SK-N-SH (cell line): ENCODE results near the gene CASP7. TPM values are rescaled to one million over a fixed set of nuclear protein-coding genes. Genes with fewer than 3 reads are reported as not detected.

Experiments
- CTCF ChIA-PET: fragments of 300-600, 350-600 bp; formaldehyde crosslinking; extraction: SDS; loops from one replicate; lab custom pipeline; 2021; lab: Yijun Ruan, JAX
- POLR2A ChIA-PET: fragments of 350-600 bp; sonication (Branson Sonifier 250); formaldehyde crosslinking; extraction: SDS; loops from one replicate; lab custom pipeline; 2020; ENCODE audit warnings: antibody characterized with exemption, inconsistent platforms; lab: Yijun Ruan, JAX
- DNase-seq: peaks from one replicate; pipeline ENCODE4 v3.0.0; 2012
- H2AFZ ChIP-seq: fragments of 200-600 bp; sonication (generic); 2 replicates; pipeline ENCODE4 v1.8.1; 2016; ENCODE audit warnings: antibody characterized with exemption, mild to moderate bottlenecking, low read depth
- H3F3A ChIP-seq: fragments of 200-600 bp; sonication (generic); replicated peaks from 2 replicates; pipeline ENCODE3; 2016; ENCODE audit warnings: antibody characterized with exemption, mild to moderate bottlenecking; ENCODE audit not compliant: insufficient read depth
- H3K27ac ChIP-seq, 2 experiments: fragments of 200-500 bp in 1 of 2; fragments of 200-600 bp in 1 of 2; sonication (Bioruptor generic) in 1 of 2; sonication (generic), shearing (Covaris generic) in 1 of 2; 2 replicates each; pipeline versions ENCODE4 v1.5.1 to v1.6.1; 2014 to 2016; ENCODE audit warnings: low read depth in 2 of 2, inconsistent platforms in 1 of 2, low read length in 1 of 2, mild to moderate bottlenecking in 1 of 2, mixed read lengths in 1 of 2
- H3K27me3 ChIP-seq: fragments of 200-600 bp; sonication (generic), shearing (Covaris generic); 2 replicates; pipeline ENCODE4 v1.6.1; 2016; ENCODE audit warnings: mixed run types; ENCODE audit not compliant: insufficient read depth
- H3K36me3 ChIP-seq, 2 experiments: fragments of 200-500 bp in 1 of 2; fragments of 200-600 bp in 1 of 2; sonication (Bioruptor generic) in 1 of 2; sonication (generic) in 1 of 2; replicated peaks in 1 of 2; 2 replicates each; pipeline versions ENCODE3 to v1.5.1; 2014 to 2016; ENCODE audit warnings: low read length in 1 of 2, mild to moderate bottlenecking in 1 of 2; ENCODE audit not compliant: insufficient read depth in 2 of 2, control insufficient read depth in 1 of 2
- H3K4me1 ChIP-seq, 2 experiments: fragments of 200-500 bp in 1 of 2; fragments of 200-600 bp in 1 of 2; sonication (Bioruptor generic) in 1 of 2; sonication (generic), shearing (Covaris generic) in 1 of 2; 2 replicates each; pipeline versions ENCODE4 v1.5.1 to v1.6.1; 2014 to 2016; ENCODE audit warnings: low read depth in 1 of 2, low read length in 1 of 2, mixed run types in 1 of 2; ENCODE audit not compliant: insufficient read depth in 2 of 2, control insufficient read depth in 1 of 2
- H3K4me2 ChIP-seq: fragments of 200-600 bp; sonication (generic), shearing (Covaris generic); 2 replicates; pipeline ENCODE4 v1.6.1; 2017; ENCODE audit warnings: mixed run types
- H3K4me3 ChIP-seq, 2 experiments: fragments of 200-500 bp in 1 of 2; fragments of 200-600 bp in 1 of 2; sonication (Bioruptor generic) in 1 of 2; sonication (generic), shearing (Covaris generic) in 1 of 2; 2 replicates each; pipeline versions ENCODE4 v1.5.1 to v1.8.1; 2014 to 2016; ENCODE audit warnings: low read depth in 2 of 2, inconsistent platforms in 1 of 2, low read length in 1 of 2, mild to moderate bottlenecking in 1 of 2, mixed read lengths in 1 of 2, moderate library complexity in 1 of 2
- H3K79me2 ChIP-seq: fragments of 200-600 bp; sonication (generic); 2 replicates; pipeline ENCODE4 v1.8.1; 2017; ENCODE audit warnings: mild to moderate bottlenecking; ENCODE audit not compliant: insufficient read depth
- H3K9ac ChIP-seq: fragments of 200-600 bp; sonication (generic); 2 replicates; pipeline ENCODE4 v1.6.1; 2017; ENCODE audit warnings: mixed run types
- H3K9me2 ChIP-seq: fragments of 200-600 bp; sonication (generic); 2 replicates; pipeline ENCODE4 v1.6.1; 2017; ENCODE audit warnings: mixed run types
- H3K9me3 ChIP-seq: fragments of 200-600 bp; sonication (generic); 2 replicates; pipeline ENCODE4 v1.6.1; 2017; ENCODE audit warnings: mixed run types, mild to moderate bottlenecking, moderate library complexity
- H4K20me1 ChIP-seq: fragments of 200-600 bp; sonication (generic); 2 replicates; pipeline ENCODE4 v1.6.1; 2017; ENCODE audit warnings: mild to moderate bottlenecking, mixed run types; ENCODE audit not compliant: insufficient read depth
- CHD2 ChIP-seq: fragments of 150-350 bp; IDR thresholded peaks from 2 replicates; pipeline ENCODE4 v1.6.1; 2018; ENCODE audit warnings: low read length; ENCODE audit not compliant: partially characterized antibody
- EP300 ChIP-seq, 2 experiments: IDR thresholded peaks; 2 replicates each; pipeline versions ENCODE4 v1.4.0 to v1.6.1; 2012; ENCODE audit warnings: borderline replicate concordance in 1 of 2, low read depth in 1 of 2, low read length in 1 of 2
- EZH2phosphoT487 ChIP-seq: fragments of 200-600 bp; sonication (generic); IDR thresholded peaks from 2 replicates; pipeline ENCODE4 v1.6.1; 2017; ENCODE audit warnings: low read depth, mixed run types, mild to moderate bottlenecking, antibody characterized with exemption, moderate library complexity, borderline replicate concordance
- FOSL2 ChIP-seq: IDR thresholded peaks from 2 replicates; pipeline ENCODE4 v1.4.0; 2012; ENCODE audit warnings: low read depth, mild to moderate bottlenecking, moderate library complexity, borderline replicate concordance
- FOXJ3 ChIP-seq: sonication (generic); formaldehyde crosslinking; IDR thresholded peaks from 2 replicates; pipeline ENCODE4 v1.5.1; 2020; ENCODE audit warnings: mild to moderate bottlenecking, missing genetic modification reagents
- FOXM1 ChIP-seq: IDR thresholded peaks from 2 replicates; pipeline ENCODE4 v1.4.0; 2012; ENCODE audit warnings: low read depth, mild to moderate bottlenecking
- GABPA ChIP-seq: IDR thresholded peaks from 2 replicates; pipeline ENCODE4 v1.4.0; 2012; ENCODE audit warnings: low read depth, mild to moderate bottlenecking
- GATA2 ChIP-seq: sonication (generic); formaldehyde crosslinking; IDR thresholded peaks from 2 replicates; pipeline ENCODE4 v1.5.0; 2020; ENCODE audit warnings: mild to moderate bottlenecking, missing genetic modification reagents
- JUND ChIP-seq: IDR thresholded peaks from 2 replicates; pipeline ENCODE4 v1.4.0; 2012
- MEF2A ChIP-seq: IDR thresholded peaks from 2 replicates; pipeline ENCODE4 v1.4.0; 2012; ENCODE audit warnings: low read depth, borderline replicate concordance
- MXI1 ChIP-seq: IDR thresholded peaks from 2 replicates; pipeline ENCODE4 v1.6.1; 2012; ENCODE audit warnings: mild to moderate bottlenecking, low read depth, low read length, improper control_type of control experiment
- NRF1 ChIP-seq: IDR thresholded peaks from 2 replicates; pipeline ENCODE4 v1.6.1; 2012; ENCODE audit warnings: low read depth, mild to moderate bottlenecking, low read length
- RAD21 ChIP-seq: IDR thresholded peaks from 2 replicates; pipeline ENCODE4 v1.6.1; 2012; ENCODE audit warnings: mild to moderate bottlenecking, low read length
- RFX5 ChIP-seq: IDR thresholded peaks from 2 replicates; pipeline ENCODE4 v1.6.1; 2012; ENCODE audit warnings: mild to moderate bottlenecking, improper control_type of control experiment, low read length
- RXRA ChIP-seq: IDR thresholded peaks from 2 replicates; pipeline ENCODE4 v1.4.0; 2012; ENCODE audit warnings: low read depth, mild to moderate bottlenecking, borderline replicate concordance
- TEAD4 ChIP-seq: IDR thresholded peaks from 2 replicates; pipeline ENCODE4 v1.4.0; 2012; ENCODE audit warnings: mild to moderate bottlenecking, borderline replicate concordance; ENCODE audit not compliant: insufficient read depth
- YY1 ChIP-seq: IDR thresholded peaks from 2 replicates; pipeline ENCODE4 v1.4.0; 2012; ENCODE audit warnings: low read depth, mild to moderate bottlenecking
- WGBS: methylation state at CpG from one replicate; pipeline ENCODE4 v1.1.6; 2017; ENCODE audit warnings: low lambda C conversion rate; 5-methylcytosine and 5-hydroxymethylcytosine counted together
- polyA plus RNA-seq, 3 experiments: library from polyadenylated mRNA; depleted of rRNA; stranded (reverse); fragments of >200 nt; gene quantifications; 2 replicates each; pipeline ENCODE4 v1.2.3, GENCODE V29; 2012
- TF ChIP-seq, protein P1 (sequence below): fragments of 200-600 bp; sonication (generic); IDR thresholded peaks from 2 replicates; pipeline ENCODE4 v1.6.1; 2017; ENCODE audit warnings: antibody characterized with exemption, mild to moderate bottlenecking, moderate library complexity
- TF ChIP-seq, protein P2 (sequence below): IDR thresholded peaks from 2 replicates; pipeline ENCODE4 v1.4.0; 2012; ENCODE audit warnings: low read depth, borderline replicate concordance
- TF ChIP-seq, protein P3 (sequence below): IDR thresholded peaks from 2 replicates; pipeline ENCODE4 v1.4.0; 2012; ENCODE audit warnings: low read depth
- TF ChIP-seq, protein P4 (sequence below): fragments of 150-350 bp; IDR thresholded peaks from 2 replicates; pipeline ENCODE4 v1.6.1; 2016; ENCODE audit warnings: mild to moderate bottlenecking, low read depth, low read length

The CASP7 gene
- polyA plus RNA-seq, 1 of the 3 experiments (the other 2 are of a cell fraction) = 15.1 TPM

DNA sequence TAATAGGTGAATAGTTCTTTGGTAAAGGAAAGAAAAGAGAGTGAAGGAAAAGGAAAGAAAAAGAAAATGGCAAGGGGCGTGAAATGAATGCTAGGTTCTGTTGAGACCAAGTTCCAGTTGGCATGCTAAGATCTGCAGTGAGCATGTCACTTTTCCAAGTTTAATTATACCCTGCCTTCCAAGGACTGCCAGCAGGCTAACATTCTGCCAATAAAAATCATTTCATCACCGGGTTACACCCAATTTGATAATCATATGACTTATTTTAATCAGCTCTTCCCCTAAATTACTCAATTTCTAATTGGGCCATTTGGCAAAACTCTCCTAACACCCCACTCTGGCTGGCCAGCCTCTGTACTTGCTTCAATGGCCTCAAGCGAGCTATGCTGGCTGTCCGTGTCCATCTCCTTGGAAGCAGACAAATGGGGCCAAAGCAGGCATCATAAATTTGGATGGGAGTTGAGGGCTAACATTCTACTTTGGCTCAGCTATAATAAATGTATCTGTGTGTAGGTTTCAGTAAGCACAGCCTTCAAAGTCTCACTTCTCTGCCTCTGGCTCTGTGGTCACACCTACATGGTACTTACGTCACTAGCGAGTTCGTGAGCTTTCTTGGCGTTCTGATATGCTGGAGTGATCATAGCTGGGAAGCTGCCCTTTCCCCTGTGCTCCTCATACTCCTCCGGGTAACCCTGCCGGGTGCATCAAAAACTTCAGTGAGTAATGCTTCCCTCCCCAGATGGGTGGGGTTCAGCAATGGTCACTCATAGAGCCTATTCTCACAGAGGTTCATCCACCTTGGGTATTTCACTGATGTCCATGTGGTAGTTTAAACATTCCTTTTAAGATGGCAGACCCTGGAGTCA lies 33.1 kb upstream of the CASP7 start (continued):
- TF ChIP-seq, protein P1, sequence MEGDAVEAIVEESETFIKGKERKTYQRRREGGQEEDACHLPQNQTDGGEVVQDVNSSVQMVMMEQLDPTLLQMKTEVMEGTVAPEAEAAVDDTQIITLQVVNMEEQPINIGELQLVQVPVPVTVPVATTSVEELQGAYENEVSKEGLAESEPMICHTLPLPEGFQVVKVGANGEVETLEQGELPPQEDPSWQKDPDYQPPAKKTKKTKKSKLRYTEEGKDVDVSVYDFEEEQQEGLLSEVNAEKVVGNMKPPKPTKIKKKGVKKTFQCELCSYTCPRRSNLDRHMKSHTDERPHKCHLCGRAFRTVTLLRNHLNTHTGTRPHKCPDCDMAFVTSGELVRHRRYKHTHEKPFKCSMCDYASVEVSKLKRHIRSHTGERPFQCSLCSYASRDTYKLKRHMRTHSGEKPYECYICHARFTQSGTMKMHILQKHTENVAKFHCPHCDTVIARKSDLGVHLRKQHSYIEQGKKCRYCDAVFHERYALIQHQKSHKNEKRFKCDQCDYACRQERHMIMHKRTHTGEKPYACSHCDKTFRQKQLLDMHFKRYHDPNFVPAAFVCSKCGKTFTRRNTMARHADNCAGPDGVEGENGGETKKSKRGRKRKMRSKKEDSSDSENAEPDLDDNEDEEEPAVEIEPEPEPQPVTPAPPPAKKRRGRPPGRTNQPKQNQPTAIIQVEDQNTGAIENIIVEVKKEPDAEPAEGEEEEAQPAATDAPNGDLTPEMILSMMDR = no peak
- TF ChIP-seq CHD2 (no peak), YY1 (no peak), FOXM1 (no peak)
- TF ChIP-seq, protein P2, sequence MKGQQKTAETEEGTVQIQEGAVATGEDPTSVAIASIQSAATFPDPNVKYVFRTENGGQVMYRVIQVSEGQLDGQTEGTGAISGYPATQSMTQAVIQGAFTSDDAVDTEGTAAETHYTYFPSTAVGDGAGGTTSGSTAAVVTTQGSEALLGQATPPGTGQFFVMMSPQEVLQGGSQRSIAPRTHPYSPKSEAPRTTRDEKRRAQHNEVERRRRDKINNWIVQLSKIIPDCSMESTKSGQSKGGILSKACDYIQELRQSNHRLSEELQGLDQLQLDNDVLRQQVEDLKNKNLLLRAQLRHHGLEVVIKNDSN = no peak
- TF ChIP-seq, all 33 proteins: peak for 0

DNA sequence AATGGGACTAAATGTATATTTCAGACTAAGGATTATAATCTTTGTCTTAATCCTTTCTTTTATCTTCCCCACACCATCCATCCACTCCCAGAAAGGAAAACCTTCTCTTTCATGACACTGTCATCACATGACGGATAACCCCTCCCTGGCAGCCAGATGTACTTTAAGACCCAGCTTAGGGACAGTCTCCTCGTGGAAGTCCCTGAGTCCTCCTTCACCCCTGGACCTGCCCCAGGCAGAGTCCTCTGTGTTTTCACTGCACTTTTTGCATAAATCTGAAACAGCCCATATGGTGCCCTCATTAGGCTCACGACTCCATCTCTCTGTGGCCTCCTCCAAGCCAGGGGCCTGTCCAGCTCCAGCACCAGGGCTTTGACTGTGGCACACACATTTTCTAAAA lies 31.9 kb upstream of the CASP7 start:
- Histone ChIP-seq H3K79me2 (no peaks in the 10 kb centered on the region), H2AFZ (no peak overlapping the region), H3K9me2 (no peaks in the 10 kb centered on the region), H3F3A (no peaks in the 10 kb centered on the region), H3K27ac (no peak overlapping the region), H3K36me3 (no peaks in the 10 kb centered on the region), H3K4me3 (no peak overlapping the region), H3K4me1 (no peaks in the 10 kb centered on the region; a peak in 1 of 4 replicates), H3K4me2 (no peak overlapping the region), H4K20me1 (no peaks in the 10 kb centered on the region), H3K9ac (no peak overlapping the region), H3K9me3 (no peaks in the 10 kb centered on the region), H3K27me3 (no peaks in the 10 kb centered on the region)
- POLR2A ChIA-PET = no interaction called here
- DNase-seq = no peak
- CTCF ChIA-PET = no interaction called here
- TF ChIP-seq, protein P2 = no peak
- TF ChIP-seq GATA2 (no peak), RXRA (no peak), RAD21 (no peak), MXI1 (no peak)
- 48% methylated on average over 3 of the region's 3 CpGs for WGBS

DNA sequence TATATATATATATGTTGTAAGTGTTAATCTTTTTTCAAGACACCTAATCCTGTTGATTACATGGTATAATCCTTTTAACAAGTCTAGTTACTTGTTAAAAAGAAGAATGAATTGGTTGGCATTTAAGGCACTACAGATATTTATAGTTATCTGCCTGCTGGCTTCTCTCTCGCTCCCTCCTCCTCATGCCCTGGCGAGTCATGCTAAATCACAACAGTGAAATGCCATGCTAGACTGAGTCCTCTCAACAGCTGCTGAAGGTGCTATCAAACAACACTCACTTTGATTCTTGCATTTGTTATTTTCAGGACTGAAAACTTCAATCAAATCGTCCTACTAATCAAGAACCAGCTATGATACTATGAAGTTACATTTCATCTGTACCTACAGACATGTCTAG lies 31.2 kb upstream of the CASP7 start:
- DNase-seq = no peak
- Histone ChIP-seq H3K4me1 (no peaks in the 10 kb centered on the region; a peak in 1 of 4 replicates), H3K36me3 (no peaks in the 10 kb centered on the region), H3K27me3 (no peaks in the 10 kb centered on the region), H3K27ac (no peak overlapping the region), H3K4me2 (no peak overlapping the region), H3K4me3 (no peak overlapping the region), H3K9ac (no peak overlapping the region), H3K9me2 (no peaks in the 10 kb centered on the region), H2AFZ (no peak overlapping the region), H3K9me3 (no peaks in the 10 kb centered on the region), H4K20me1 (no peaks in the 10 kb centered on the region), H3F3A (no peaks in the 10 kb centered on the region), H3K79me2 (no peaks in the 10 kb centered on the region)
- POLR2A ChIA-PET = no interaction called here
- 29% methylated on average over 3 of the region's 3 CpGs for WGBS
- CTCF ChIA-PET = interaction anchor here (1.4 kb wide), 1 partner anchor 32 kb away, joined by 3 read pairs; no protein-coding TSS in a partner anchor
- TF ChIP-seq RXRA = no peak
- no peak for TF ChIP-seq FOXJ3 (CRISPR knock-in tag)
- no peak for TF ChIP-seq EZH2phosphoT487
- TF ChIP-seq GABPA = no peak
- TF ChIP-seq RFX5 = no peak
- TF ChIP-seq MEF2A = no peak
- TF ChIP-seq NRF1 = no peak
- TF ChIP-seq EP300 (IDR thresholded peaks at IDR 0.05; ENCODE audit: borderline replicate concordance in 1 of 2, low read depth in 1 of 2, low read length in 1 of 2) = no peak
- TF ChIP-seq, protein P3, sequence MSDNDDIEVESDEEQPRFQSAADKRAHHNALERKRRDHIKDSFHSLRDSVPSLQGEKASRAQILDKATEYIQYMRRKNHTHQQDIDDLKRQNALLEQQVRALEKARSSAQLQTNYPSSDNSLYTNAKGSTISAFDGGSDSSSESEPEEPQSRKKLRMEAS = no peak
- no peak for TF ChIP-seq FOXM1
- no peak for TF ChIP-seq FOSL2
- TF ChIP-seq, protein P4, sequence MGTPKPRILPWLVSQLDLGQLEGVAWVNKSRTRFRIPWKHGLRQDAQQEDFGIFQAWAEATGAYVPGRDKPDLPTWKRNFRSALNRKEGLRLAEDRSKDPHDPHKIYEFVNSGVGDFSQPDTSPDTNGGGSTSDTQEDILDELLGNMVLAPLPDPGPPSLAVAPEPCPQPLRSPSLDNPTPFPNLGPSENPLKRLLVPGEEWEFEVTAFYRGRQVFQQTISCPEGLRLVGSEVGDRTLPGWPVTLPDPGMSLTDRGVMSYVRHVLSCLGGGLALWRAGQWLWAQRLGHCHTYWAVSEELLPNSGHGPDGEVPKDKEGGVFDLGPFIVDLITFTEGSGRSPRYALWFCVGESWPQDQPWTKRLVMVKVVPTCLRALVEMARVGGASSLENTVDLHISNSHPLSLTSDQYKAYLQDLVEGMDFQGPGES = no peak
- no peak for TF ChIP-seq JUND
- no peak for TF ChIP-seq YY1
- TF ChIP-seq TEAD4 = no peak
